Sigmoid colon (tissue), 3 donors: ENCODE results near the gene QRFP.

Source experiments
- CTCF ChIP-seq, 4 experiments: fragments of 450-650 bp in 3 of 4; fragments of 200-600 bp in 1 of 4; IDR thresholded peaks; one replicate each; pipeline ENCODE4 v1.5.1; 2016 to 2019; ENCODE audit warnings: antibody characterized with exemption in 4 of 4, mild to moderate bottlenecking in 3 of 4, moderate library complexity in 2 of 4
- POLR2A ChIP-seq, 2 donors: fragments of 450-650 bp; IDR thresholded peaks; one replicate each; pipeline ENCODE4 v1.6.1; 2016; ENCODE audit warnings: antibody characterized with exemption in 2 of 2, mild to moderate bottlenecking in 2 of 2, moderate library complexity in 2 of 2

GRCh38 chr9:130899051-130899748 lies 2.6 kb upstream of the QRFP start:
- TF ChIP-seq CTCF (IDR thresholded peaks at IDR 0.05) (no peak), POLR2A (IDR thresholded peaks at IDR 0.05) (no peak)
